SK-N-SH (cell line): ENCODE results near the gene ADGRE3.

Source experiments
- CHD2 ChIP-seq: fragments of 150-350 bp; IDR thresholded peaks from 2 replicates; pipeline ENCODE4 v1.6.1; 2018; ENCODE audit warnings: low read length; ENCODE audit not compliant: partially characterized antibody
- CTCF ChIP-seq: fragments of 200-600 bp; sonication (generic); IDR thresholded peaks from 2 replicates; pipeline ENCODE4 v1.6.1; 2017; ENCODE audit warnings: antibody characterized with exemption, mild to moderate bottlenecking, moderate library complexity
- EZH2phosphoT487 ChIP-seq: fragments of 200-600 bp; sonication (generic); IDR thresholded peaks from 2 replicates; pipeline ENCODE4 v1.6.1; 2017; ENCODE audit warnings: low read depth, mixed run types, mild to moderate bottlenecking, antibody characterized with exemption, moderate library complexity, borderline replicate concordance
- GATA2 ChIP-seq: sonication (generic); formaldehyde crosslinking; IDR thresholded peaks from 2 replicates; pipeline ENCODE4 v1.5.0; 2020; ENCODE audit warnings: mild to moderate bottlenecking, missing genetic modification reagents
- PBX3 ChIP-seq: IDR thresholded peaks from 2 replicates; pipeline ENCODE4; 2012
- POLR2AphosphoS5 ChIP-seq: IDR thresholded peaks from 2 replicates; pipeline ENCODE4 v1.6.1; 2012; ENCODE audit warnings: low read depth, low read length
- RAD21 ChIP-seq: IDR thresholded peaks from 2 replicates; pipeline ENCODE4 v1.6.1; 2012; ENCODE audit warnings: mild to moderate bottlenecking, low read length
- RFX5 ChIP-seq: IDR thresholded peaks from 2 replicates; pipeline ENCODE4 v1.6.1; 2012; ENCODE audit warnings: mild to moderate bottlenecking, improper control_type of control experiment, low read length
- SMC3 ChIP-seq: IDR thresholded peaks from 2 replicates; pipeline ENCODE4 v1.6.1; 2012; ENCODE audit warnings: low read depth, low read length, improper control_type of control experiment
- TAF1 ChIP-seq: IDR thresholded peaks from 2 replicates; pipeline ENCODE4 v1.6.1; 2012; ENCODE audit warnings: low read depth, mild to moderate bottlenecking, low read length, moderate library complexity, borderline replicate concordance
- TEAD4 ChIP-seq: IDR thresholded peaks from 2 replicates; pipeline ENCODE4 v1.4.0; 2012; ENCODE audit warnings: mild to moderate bottlenecking, borderline replicate concordance; ENCODE audit not compliant: insufficient read depth

DNA sequence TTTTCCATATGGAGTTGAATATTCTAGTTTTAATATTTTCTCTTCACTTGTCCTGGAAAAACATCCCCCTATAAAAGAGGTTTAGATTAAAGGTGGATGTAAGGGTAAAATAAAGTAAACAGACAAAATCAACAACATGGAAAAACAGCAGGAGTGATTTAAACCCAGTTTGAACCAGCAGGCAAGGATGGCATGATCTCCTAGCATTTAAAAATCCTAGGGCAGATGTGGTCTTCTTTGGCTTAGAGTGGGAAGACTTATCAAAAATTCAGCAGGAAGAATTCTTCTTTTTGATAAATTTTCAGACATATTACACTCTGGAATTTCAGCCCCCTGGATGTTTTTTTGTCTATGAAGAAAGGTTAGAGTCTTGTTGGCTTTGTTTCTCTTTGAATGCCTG is 55.2 kb downstream of the ADGRE3 start:
- TF ChIP-seq EZH2phosphoT487 (no peak), CTCF (no peak), POLR2AphosphoS5 (no peak), RAD21 (no peak), SMC3 (no peak), RFX5 (no peak), GATA2 (CRISPR knock-in tag) (no peak), TEAD4 (no peak), TAF1 (no peak), PBX3 (no peak), CHD2 (no peak)
